ENCODE data around the gene PARP12. TPM values are rescaled to one million over a fixed set of nuclear protein-coding genes. Genes with fewer than 3 reads are reported as not detected.

Gene PARP12
- total RNA-seq, 1 donor from 2014 or later: 16.4 TPM

DNA sequence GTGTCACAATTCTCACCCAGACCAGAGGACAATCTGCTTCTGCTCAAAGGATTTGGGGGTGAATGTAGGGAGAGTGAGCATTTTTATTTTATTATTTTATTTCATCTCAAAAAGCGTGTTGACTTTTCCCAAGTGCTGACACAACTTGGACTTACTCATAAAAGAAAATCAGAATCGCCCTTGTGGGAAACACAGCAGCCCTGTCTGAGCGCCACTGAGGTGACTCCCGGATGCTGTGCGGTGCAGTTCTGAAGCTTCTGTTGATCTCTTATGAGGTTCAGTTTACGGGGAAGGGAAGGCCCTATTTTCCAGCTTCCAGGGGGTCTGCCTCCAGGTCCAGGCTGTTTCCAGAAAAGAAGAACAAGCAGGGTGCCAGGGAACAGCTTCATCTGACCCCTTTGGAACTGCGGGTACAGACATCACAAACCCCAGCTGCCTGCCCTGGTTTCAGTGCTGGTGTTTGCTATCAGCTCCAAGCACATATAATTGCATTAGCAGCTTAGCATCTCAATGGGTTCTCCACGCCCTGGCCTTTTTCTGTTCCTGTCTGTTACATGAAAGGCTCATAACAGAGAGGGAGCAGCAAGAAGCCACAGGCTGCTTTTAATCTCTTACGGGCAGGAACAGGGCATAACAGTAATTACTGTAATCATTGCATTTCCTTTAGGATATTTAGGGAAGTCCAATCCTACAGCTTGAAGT is 52.4 kb downstream of the PARP12 start:
- H3K27ac ChIP-seq (replicated peaks): no peak overlapping the region
- DNase-seq: no peak
- TF ChIP-seq, protein P1, sequence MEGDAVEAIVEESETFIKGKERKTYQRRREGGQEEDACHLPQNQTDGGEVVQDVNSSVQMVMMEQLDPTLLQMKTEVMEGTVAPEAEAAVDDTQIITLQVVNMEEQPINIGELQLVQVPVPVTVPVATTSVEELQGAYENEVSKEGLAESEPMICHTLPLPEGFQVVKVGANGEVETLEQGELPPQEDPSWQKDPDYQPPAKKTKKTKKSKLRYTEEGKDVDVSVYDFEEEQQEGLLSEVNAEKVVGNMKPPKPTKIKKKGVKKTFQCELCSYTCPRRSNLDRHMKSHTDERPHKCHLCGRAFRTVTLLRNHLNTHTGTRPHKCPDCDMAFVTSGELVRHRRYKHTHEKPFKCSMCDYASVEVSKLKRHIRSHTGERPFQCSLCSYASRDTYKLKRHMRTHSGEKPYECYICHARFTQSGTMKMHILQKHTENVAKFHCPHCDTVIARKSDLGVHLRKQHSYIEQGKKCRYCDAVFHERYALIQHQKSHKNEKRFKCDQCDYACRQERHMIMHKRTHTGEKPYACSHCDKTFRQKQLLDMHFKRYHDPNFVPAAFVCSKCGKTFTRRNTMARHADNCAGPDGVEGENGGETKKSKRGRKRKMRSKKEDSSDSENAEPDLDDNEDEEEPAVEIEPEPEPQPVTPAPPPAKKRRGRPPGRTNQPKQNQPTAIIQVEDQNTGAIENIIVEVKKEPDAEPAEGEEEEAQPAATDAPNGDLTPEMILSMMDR (IDR thresholded peaks at IDR 0.05; ENCODE audit: borderline replicate concordance): no peak
- no peaks in the 10 kb centered on the region for H3K36me3 ChIP-seq
- H3K9me3 ChIP-seq (replicated peaks): no peaks in the 10 kb centered on the region
- H3K4me3 ChIP-seq: no peak overlapping the region
- no peaks in the 10 kb centered on the region for H3K4me1 ChIP-seq
- H3K27me3 ChIP-seq (ENCODE audit: low read depth): peaks cover 3% of the 10 kb centered on the region
- intact Hi-C loops (cut with micrococcal nuclease): no loop called here

DNA sequence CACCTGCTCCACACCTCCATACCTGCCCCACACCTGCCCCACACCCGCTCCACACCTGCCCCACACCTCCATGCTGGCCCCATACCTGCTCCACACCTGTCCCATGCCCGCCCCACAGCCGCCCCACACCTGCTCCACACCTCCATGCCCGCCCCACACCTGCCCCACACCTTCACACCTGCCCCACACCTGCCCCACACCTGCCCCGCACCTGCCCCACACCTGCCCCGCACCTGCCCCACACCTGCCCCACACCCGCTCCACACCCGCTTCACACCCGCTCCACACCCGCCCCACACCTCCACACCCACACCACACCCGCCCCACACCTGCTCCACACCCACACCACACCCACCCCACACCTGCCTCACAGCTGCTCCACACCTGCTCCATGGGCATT is 53.0 kb downstream of the PARP12 start:
- no peak for DNase-seq

DNA sequence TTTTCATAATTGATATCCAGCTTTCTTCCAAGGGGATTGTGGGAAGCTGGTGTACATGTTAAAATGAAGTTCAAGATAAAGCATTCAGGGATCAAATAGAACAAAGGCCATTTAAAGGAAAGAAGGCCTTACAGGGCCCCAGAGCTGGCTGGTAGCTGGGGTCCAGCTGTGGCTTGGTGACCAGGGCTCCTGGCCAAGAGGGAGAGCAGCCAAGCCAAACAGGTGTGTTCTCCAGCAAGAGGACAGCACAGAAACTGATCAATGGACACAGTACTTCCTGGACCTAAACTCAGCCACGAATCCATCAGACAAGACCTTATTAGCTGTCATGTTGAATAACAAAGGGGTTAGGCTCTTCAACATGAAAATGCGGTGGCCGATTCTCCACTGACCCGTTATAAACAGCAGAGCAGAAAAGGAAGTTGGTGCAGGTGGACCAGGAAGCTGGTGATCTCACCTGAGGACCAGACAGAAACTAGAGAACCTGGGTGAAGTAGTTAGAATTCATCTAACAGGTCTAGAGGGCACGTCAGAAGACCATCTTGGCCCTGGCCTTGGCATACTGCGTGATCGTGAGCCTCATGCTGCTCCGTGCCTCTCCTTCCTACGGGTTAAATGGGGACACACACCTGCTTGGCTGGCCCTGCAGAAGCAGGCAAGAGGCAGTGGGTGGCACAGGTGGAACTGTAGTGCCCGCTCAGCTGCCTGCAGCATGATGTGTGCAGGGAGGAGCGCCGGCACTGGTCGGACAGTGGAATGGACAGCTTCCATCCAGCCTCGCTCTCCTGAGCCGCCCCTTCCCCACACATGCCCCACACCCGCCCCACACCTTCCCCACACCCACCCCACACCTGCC is 53.8 kb downstream of the PARP12 start:
- H3K9me3 ChIP-seq (replicated peaks): no peaks in the 10 kb centered on the region
- intact Hi-C loops (cut with micrococcal nuclease): loop anchor here (10.0 kb wide), 3 partner anchors 364 to 514 kb away; no protein-coding TSS in a partner anchor
- H3K27ac ChIP-seq (replicated peaks): no peak overlapping the region
- TF ChIP-seq, protein P1 (IDR thresholded peaks at IDR 0.05; ENCODE audit: borderline replicate concordance): no peak
- no peak overlapping the region for H3K4me3 ChIP-seq
- no peaks in the 10 kb centered on the region for H3K36me3 ChIP-seq
- peaks cover 3% of the 10 kb centered on the region for H3K27me3 ChIP-seq (ENCODE audit: low read depth)
- no peaks in the 10 kb centered on the region for H3K4me1 ChIP-seq
- DNase-seq: no peak

More for the DNA sequence above, 53.0 kb downstream of the PARP12 start:
- H3K4me3 ChIP-seq: no peak overlapping the region
- peaks cover 3% of the 10 kb centered on the region for H3K27me3 ChIP-seq (ENCODE audit: low read depth)
- intact Hi-C loops (cut with micrococcal nuclease): loop anchor here (10.0 kb wide), 3 partner anchors 365 to 515 kb away; no protein-coding TSS in a partner anchor
- H3K9me3 ChIP-seq (replicated peaks): no peaks in the 10 kb centered on the region
- no peaks in the 10 kb centered on the region for H3K36me3 ChIP-seq
- TF ChIP-seq, protein P1 (IDR thresholded peaks at IDR 0.05; ENCODE audit: borderline replicate concordance): no peak
- H3K27ac ChIP-seq (replicated peaks): no peak overlapping the region
- H3K4me1 ChIP-seq: no peaks in the 10 kb centered on the region

DNA sequence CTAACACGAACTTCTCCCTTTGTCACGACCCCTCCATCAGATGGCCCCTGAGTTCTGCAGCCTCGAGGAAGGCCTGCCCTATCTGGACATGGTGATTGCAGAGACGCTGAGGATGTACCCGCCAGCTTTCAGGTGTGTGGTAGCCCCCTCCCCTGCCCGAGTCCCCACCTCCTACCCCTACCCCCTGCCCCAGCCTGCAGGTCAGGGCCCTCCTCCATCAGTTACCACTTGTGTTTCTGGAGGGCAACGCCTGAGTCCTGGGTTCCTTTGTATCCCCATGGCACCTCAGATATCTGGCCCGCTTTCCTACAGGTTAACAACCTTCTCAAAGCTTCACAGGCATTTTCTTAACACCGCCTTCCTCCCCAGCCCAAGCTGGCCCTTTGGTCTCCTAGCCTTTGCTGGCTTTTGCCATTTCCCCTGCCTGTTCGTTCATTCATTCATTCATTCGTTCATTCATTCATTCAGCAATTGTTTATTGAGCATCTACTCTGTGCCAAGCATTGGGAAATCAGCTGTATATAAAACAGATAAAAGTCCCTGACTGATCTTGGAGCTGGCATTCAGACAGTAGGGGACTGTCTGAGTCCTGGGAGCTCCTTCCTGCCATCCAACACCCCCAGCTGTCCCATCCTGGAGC is 55.6 kb downstream of the PARP12 start:
- no peak overlapping the region for H3K4me3 ChIP-seq
- H3K9me3 ChIP-seq (replicated peaks): no peaks in the 10 kb centered on the region
- TF ChIP-seq, protein P1 (IDR thresholded peaks at IDR 0.05; ENCODE audit: borderline replicate concordance): no peak
- DNase-seq: no peak
- H3K27me3 ChIP-seq (ENCODE audit: low read depth): peaks cover 3% of the 10 kb centered on the region
- intact Hi-C loops (cut with micrococcal nuclease): loop anchor here (10.0 kb wide), 3 partner anchors 362 to 512 kb away; no protein-coding TSS in a partner anchor
- no peaks in the 10 kb centered on the region for H3K4me1 ChIP-seq
- H3K27ac ChIP-seq (replicated peaks): no peak overlapping the region
- no peaks in the 10 kb centered on the region for H3K36me3 ChIP-seq

DNA sequence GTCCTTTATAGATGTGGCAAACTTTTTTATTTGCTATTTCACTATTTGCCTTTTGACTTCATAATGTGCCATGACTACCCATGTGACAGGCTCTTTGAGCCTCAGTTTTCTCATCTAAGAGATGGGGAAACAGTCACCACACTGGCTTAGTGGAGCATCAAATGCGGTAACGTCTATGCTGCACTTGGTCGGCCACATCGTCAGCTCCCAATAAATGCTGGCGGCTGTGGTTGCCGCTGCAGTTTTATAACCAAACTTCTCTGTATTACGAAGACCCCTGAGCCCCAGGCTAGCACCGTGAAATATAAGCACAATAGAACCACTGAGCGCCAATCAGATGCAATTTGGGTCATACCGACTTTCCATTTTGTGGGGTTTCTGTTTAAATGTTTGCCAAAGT is 56.2 kb downstream of the PARP12 start:
- no peak for DNase-seq
- intact Hi-C loops (cut with micrococcal nuclease): loop anchor here (10.0 kb wide), 3 partner anchors 362 to 512 kb away; no protein-coding TSS in a partner anchor
- TF ChIP-seq, protein P1 (IDR thresholded peaks at IDR 0.05; ENCODE audit: borderline replicate concordance): no peak

More for the DNA sequence above, 56.2 kb downstream of the PARP12 start:
- Histone ChIP-seq H3K4me1 (no peaks in the 10 kb centered on the region), H3K27me3 (ENCODE audit: low read depth) (peaks cover 3% of the 10 kb centered on the region), H3K9me3 (replicated peaks) (no peaks in the 10 kb centered on the region), H3K4me3 (no peak overlapping the region), H3K36me3 (no peaks in the 10 kb centered on the region), H3K27ac (replicated peaks) (no peak overlapping the region)
